Peyer's patch (tissue), 4 donors: ENCODE measurements around the gene P2RY8.

Source experiments
- POLR2A ChIP-seq, 2 donors: fragments of 450-650 bp; IDR thresholded peaks; one replicate each; pipeline ENCODE4 v1.5.1; 2017; ENCODE audit warnings: antibody characterized with exemption in 2 of 2, mild to moderate bottlenecking in 2 of 2, moderate library complexity in 2 of 2
- TF ChIP-seq, protein P1 (sequence below), 6 experiments: fragments of 450-650 bp in 4 of 6; fragments of 200-600 bp in 2 of 6; sonication (generic) in 1 of 6; IDR thresholded peaks; one replicate each; pipeline ENCODE4 v1.5.1; 2017 to 2019; ENCODE audit warnings: antibody characterized with exemption in 6 of 6, mild to moderate bottlenecking in 3 of 6, moderate library complexity in 1 of 6

DNA sequence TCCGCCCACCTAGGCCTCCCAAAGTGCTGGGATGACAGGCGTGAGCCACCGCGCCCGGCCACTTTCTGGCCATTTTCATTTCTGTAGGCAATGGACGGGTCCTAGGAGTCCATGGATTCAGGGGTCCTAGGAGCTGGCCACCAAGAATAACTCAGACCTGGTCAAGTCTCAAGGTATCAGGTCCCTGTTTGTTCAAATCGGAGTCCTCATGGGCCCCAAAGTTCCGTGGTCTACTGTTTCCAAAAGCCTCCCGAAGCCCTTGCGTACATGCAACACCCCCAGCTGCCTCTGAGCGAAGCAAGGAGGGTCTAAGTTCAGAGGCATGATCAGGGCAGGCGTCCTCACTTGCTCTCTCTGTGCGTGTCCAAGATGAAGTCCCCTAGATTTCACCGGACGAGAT lies 30.1 kb downstream of the P2RY8 start:
- TF ChIP-seq, protein P1, sequence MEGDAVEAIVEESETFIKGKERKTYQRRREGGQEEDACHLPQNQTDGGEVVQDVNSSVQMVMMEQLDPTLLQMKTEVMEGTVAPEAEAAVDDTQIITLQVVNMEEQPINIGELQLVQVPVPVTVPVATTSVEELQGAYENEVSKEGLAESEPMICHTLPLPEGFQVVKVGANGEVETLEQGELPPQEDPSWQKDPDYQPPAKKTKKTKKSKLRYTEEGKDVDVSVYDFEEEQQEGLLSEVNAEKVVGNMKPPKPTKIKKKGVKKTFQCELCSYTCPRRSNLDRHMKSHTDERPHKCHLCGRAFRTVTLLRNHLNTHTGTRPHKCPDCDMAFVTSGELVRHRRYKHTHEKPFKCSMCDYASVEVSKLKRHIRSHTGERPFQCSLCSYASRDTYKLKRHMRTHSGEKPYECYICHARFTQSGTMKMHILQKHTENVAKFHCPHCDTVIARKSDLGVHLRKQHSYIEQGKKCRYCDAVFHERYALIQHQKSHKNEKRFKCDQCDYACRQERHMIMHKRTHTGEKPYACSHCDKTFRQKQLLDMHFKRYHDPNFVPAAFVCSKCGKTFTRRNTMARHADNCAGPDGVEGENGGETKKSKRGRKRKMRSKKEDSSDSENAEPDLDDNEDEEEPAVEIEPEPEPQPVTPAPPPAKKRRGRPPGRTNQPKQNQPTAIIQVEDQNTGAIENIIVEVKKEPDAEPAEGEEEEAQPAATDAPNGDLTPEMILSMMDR (IDR thresholded peaks at IDR 0.05) = no peak
- no peak for TF ChIP-seq POLR2A (IDR thresholded peaks at IDR 0.05)
